H1 (cell line): ENCODE results near the gene EFCAB6. TPM values are rescaled to one million over a fixed set of nuclear protein-coding genes. Genes with fewer than 3 reads are reported as not detected.

Experiments
- CTCF ChIA-PET: fragments of 300-600 bp; sonication (Branson Sonifier 250); formaldehyde crosslinking; loops from one replicate; lab custom pipeline; 2021; ENCODE audit not compliant: partially characterized antibody; lab: Charles Lee
- POLR2A ChIA-PET: fragments of 300-600 bp; sonication (Branson Sonifier 250); formaldehyde crosslinking; loops from one replicate; lab custom pipeline; 2021; ENCODE audit warnings: inconsistent platforms; ENCODE audit not compliant: partially characterized antibody; lab: Charles Lee
- DNase-seq, 2 experiments: peaks; one replicate each; pipeline versions ENCODE4 v3.0.0 to v3.0.0-alpha.2; 2010 to 2022; ENCODE audit warnings: low spot score in 2 of 2, low read depth in 1 of 2, mixed read lengths in 1 of 2
- FAIRE-seq: peaks from 2 replicates; lab custom pipeline; 2011; peaks lifted over from hg19 to GRCh38; lab: Jason Lieb, UNC
- H2AFZ ChIP-seq: 2 replicates; pipeline ENCODE4 v1.8.1; 2012; ENCODE audit warnings: low read length, inconsistent platforms
- H2AK5ac ChIP-seq: 2 replicates; pipeline ENCODE4 v1.6.1; 2013; ENCODE audit warnings: low read depth, low read length
- H2BK120ac ChIP-seq: replicated peaks from 2 replicates; pipeline ENCODE3; 2013; ENCODE audit warnings: low read depth, low read length, inconsistent platforms
- H2BK12ac ChIP-seq: 2 replicates; pipeline ENCODE4 v1.6.1; 2013; ENCODE audit warnings: low read depth, low read length
- H2BK15ac ChIP-seq: 2 replicates; pipeline ENCODE4 v1.6.1; 2013; ENCODE audit warnings: low read length
- H2BK20ac ChIP-seq: 2 replicates; pipeline ENCODE4 v1.6.1; 2013; ENCODE audit warnings: low read length
- H2BK5ac ChIP-seq: 2 replicates; pipeline ENCODE4 v1.6.1; 2013; ENCODE audit warnings: low read depth, low read length
- H3K14ac ChIP-seq: 2 replicates; pipeline ENCODE4 v1.6.1; 2013; ENCODE audit warnings: inconsistent platforms; ENCODE audit not compliant: insufficient read length
- H3K18ac ChIP-seq: 2 replicates; pipeline ENCODE4 v1.6.1; 2013; ENCODE audit warnings: low read length; ENCODE audit errors: extremely low read depth
- H3K23ac ChIP-seq: 2 replicates; pipeline ENCODE4 v1.6.1; 2013; ENCODE audit warnings: inconsistent platforms; ENCODE audit not compliant: insufficient read length
- H3K23me2 ChIP-seq: 2 replicates; pipeline ENCODE4 v1.6.1; 2013; ENCODE audit warnings: low read depth, low read length
- H3K27ac ChIP-seq: 2 replicates; pipeline ENCODE4 v1.6.1; 2011; ENCODE audit warnings: low read depth, low read length, inconsistent platforms
- H3K27me3 ChIP-seq, 4 experiments: replicated peaks in 1 of 4; 1 replicate in 1 of 4; 2 replicates in 3 of 4; pipeline versions ENCODE4 v1.6.1 to v1.8.1; 2011 to 2013; ENCODE audit warnings: low read length in 3 of 4, mild to moderate bottlenecking in 3 of 4, inconsistent platforms in 2 of 4, mixed read lengths in 2 of 4, moderate library complexity in 1 of 4; ENCODE audit not compliant: control insufficient read depth in 3 of 4, insufficient read depth in 3 of 4; ENCODE audit errors: extremely low read depth in 1 of 4
- H3K36me3 ChIP-seq, 4 experiments: 2 replicates each; pipeline versions ENCODE4 v1.6.1 to v1.8.1; 2011 to 2013; ENCODE audit warnings: mild to moderate bottlenecking in 4 of 4, low read length in 3 of 4, moderate library complexity in 2 of 4, control low read depth in 1 of 4, inconsistent platforms in 1 of 4; ENCODE audit not compliant: insufficient read depth in 4 of 4, control insufficient read depth in 2 of 4
- H3K4ac ChIP-seq: replicated peaks from 2 replicates; pipeline ENCODE3; 2013; ENCODE audit warnings: low read length, low read depth, mixed read lengths, inconsistent platforms; ENCODE audit not compliant: insufficient read length
- H3K4me1 ChIP-seq, 4 experiments: replicated peaks in 1 of 4; 1 replicate in 1 of 4; 2 replicates in 3 of 4; pipeline versions ENCODE4 v1.6.1 to v1.8.1; 2011 to 2013; ENCODE audit warnings: low read length in 3 of 4, inconsistent platforms in 2 of 4, mixed read lengths in 1 of 4; ENCODE audit not compliant: insufficient read depth in 4 of 4, control insufficient read depth in 3 of 4
- H3K4me2 ChIP-seq, 2 experiments: 2 replicates each; pipeline versions ENCODE4 v1.6.1 to v1.8.1; 2011 to 2013; ENCODE audit warnings: low read depth in 2 of 2, low read length in 2 of 2, control low read depth in 1 of 2, inconsistent platforms in 1 of 2, mild to moderate bottlenecking in 1 of 2; ENCODE audit not compliant: insufficient read depth in 1 of 2
- H3K4me3 ChIP-seq, 4 experiments: fragments of 200-600, 300-600 bp in 1 of 4; sonication (generic), shearing (Covaris generic), sonication (Bioruptor Twin) in 1 of 4; 2 replicates each; pipeline versions ENCODE4 v1.5.1 to v1.8.1; 2011 to 2016; ENCODE audit warnings: low read length in 4 of 4, low read depth in 3 of 4, control low read depth in 2 of 4, inconsistent platforms in 2 of 4, mild to moderate bottlenecking in 2 of 4, mixed read lengths in 1 of 4, moderate library complexity in 1 of 4; ENCODE audit not compliant: insufficient read depth in 2 of 4; ENCODE audit errors: extremely low read depth in 1 of 4
- H3K56ac ChIP-seq: replicated peaks from 2 replicates; pipeline ENCODE3; 2013; ENCODE audit warnings: low read depth, mild to moderate bottlenecking, mixed read lengths, low read length, inconsistent platforms; ENCODE audit not compliant: insufficient read length
- H3K79me1 ChIP-seq: 2 replicates; pipeline ENCODE4 v1.6.1; 2013; ENCODE audit warnings: low read depth, low read length, control low read depth
- H3K79me2 ChIP-seq, 2 experiments: 2 replicates each; pipeline versions ENCODE4 v1.6.1 to v1.8.1; 2012 to 2013; ENCODE audit warnings: low read length in 2 of 2, mild to moderate bottlenecking in 2 of 2, inconsistent platforms in 1 of 2; ENCODE audit not compliant: insufficient read depth in 2 of 2, control insufficient read depth in 1 of 2
- H3K9ac ChIP-seq, 4 experiments: replicated peaks in 1 of 4; 1 replicate in 1 of 4; 2 replicates in 3 of 4; pipeline versions ENCODE4 v1.6.1 to v1.8.1; 2011 to 2013; ENCODE audit warnings: low read depth in 3 of 4, low read length in 3 of 4, control low read depth in 2 of 4, mild to moderate bottlenecking in 2 of 4, moderate library complexity in 2 of 4, inconsistent platforms in 1 of 4; ENCODE audit errors: extremely low read depth in 1 of 4
- H3K9me3 ChIP-seq, 2 experiments: 2 replicates each; pipeline versions ENCODE4 v1.6.1 to v1.8.1; 2012 to 2013; ENCODE audit warnings: mild to moderate bottlenecking in 2 of 2, moderate library complexity in 2 of 2, control low read depth in 1 of 2, inconsistent platforms in 1 of 2, low read depth in 1 of 2, low read length in 1 of 2, mixed read lengths in 1 of 2; ENCODE audit not compliant: insufficient read depth in 2 of 2
- H4K20me1 ChIP-seq, 2 experiments: replicated peaks in 1 of 2; 2 replicates each; pipeline versions ENCODE3 to v1.8.1; 2011 to 2013; ENCODE audit warnings: inconsistent platforms in 2 of 2, low read length in 2 of 2, mild to moderate bottlenecking in 1 of 2; ENCODE audit not compliant: insufficient read depth in 2 of 2, control insufficient read depth in 1 of 2
- H4K5ac ChIP-seq: 2 replicates; pipeline ENCODE4 v1.6.1; 2013; ENCODE audit warnings: low read length, low read depth, mixed read lengths, inconsistent platforms; ENCODE audit not compliant: insufficient read length
- H4K8ac ChIP-seq: 2 replicates; pipeline ENCODE4 v1.8.0; 2013; ENCODE audit warnings: mild to moderate bottlenecking, moderate library complexity, low read length, inconsistent platforms; ENCODE audit not compliant: insufficient read depth; ENCODE audit errors: extremely low read depth
- H4K91ac ChIP-seq: replicated peaks from 2 replicates; pipeline ENCODE3; 2013; ENCODE audit warnings: low read length, mixed read lengths, inconsistent platforms; ENCODE audit not compliant: insufficient read length
- BACH1 ChIP-seq: IDR thresholded peaks from 2 replicates; pipeline ENCODE4 v1.6.1; 2012; ENCODE audit warnings: low read length, improper control_type of control experiment
- CBX5 ChIP-seq: fragments of 300-800, 300-1000 bp; sonication (generic); IDR thresholded peaks from 2 replicates; pipeline ENCODE4 v1.7.1; 2016; ENCODE audit warnings: antibody characterized with exemption, low read length, low read depth
- CTCF ChIP-seq, 3 experiments: IDR thresholded peaks; 1 replicate in 2 of 3; 2 replicates in 1 of 3; pipeline versions ENCODE4 v1.5.1 to v1.6.1; 2011; ENCODE audit warnings: low read length in 3 of 3, mild to moderate bottlenecking in 3 of 3, inconsistent platforms in 2 of 3, low read depth in 1 of 3, moderate library complexity in 1 of 3; ENCODE audit not compliant: insufficient read depth in 1 of 3; ENCODE audit errors: control extremely low read depth in 1 of 3
- HDAC2 ChIP-seq, 2 experiments: fragments of 300-600 bp in 1 of 2; sonication (generic) in 1 of 2; IDR thresholded peaks; 2 replicates each; pipeline ENCODE4 v1.6.1; 2011 to 2012; ENCODE audit warnings: low read depth in 2 of 2, low read length in 2 of 2, mild to moderate bottlenecking in 2 of 2, moderate library complexity in 2 of 2, borderline replicate concordance in 1 of 2, inconsistent platforms in 1 of 2
- MAX ChIP-seq: IDR thresholded peaks from 2 replicates; pipeline ENCODE4 v1.6.1; 2012; ENCODE audit warnings: inconsistent platforms
- NRF1 ChIP-seq: IDR thresholded peaks from 2 replicates; pipeline ENCODE4 v1.6.1; 2011; ENCODE audit warnings: mild to moderate bottlenecking, low read depth, low read length, improper control_type of control experiment
- PHF8 ChIP-seq: fragments of 200-600 bp; sonication (generic); conservative IDR thresholded peaks from 2 replicates; pipeline ENCODE4 v1.7.1; 2012; ENCODE audit warnings: low read depth, mild to moderate bottlenecking, inconsistent platforms, low read length, moderate library complexity
- POLR2AphosphoS5 ChIP-seq: IDR thresholded peaks from 2 replicates; pipeline ENCODE4 v1.6.1; 2011; ENCODE audit warnings: low read depth, low read length
- SAP30 ChIP-seq: fragments of 300-600 bp; sonication (generic); IDR thresholded peaks from 2 replicates; pipeline ENCODE4 v1.7.1; 2012; ENCODE audit warnings: low read length, moderate library complexity, mild to moderate bottlenecking, inconsistent platforms; ENCODE audit not compliant: insufficient read depth, insufficient replicate concordance
- TAF1 ChIP-seq: IDR thresholded peaks from 2 replicates; pipeline ENCODE4 v1.6.1; 2011; ENCODE audit warnings: mild to moderate bottlenecking, low read depth, low read length
- TAF7 ChIP-seq: optimal IDR thresholded peaks from 2 replicates; pipeline ENCODE3; 2011; ENCODE audit warnings: low read depth, mild to moderate bottlenecking, inconsistent platforms, low read length, moderate library complexity, borderline replicate concordance
- WGBS, 2 experiments: shearing (Covaris generic) in 1 of 2; methylation state at CpG; one replicate each; pipeline versions ENCODE4 v1.1.6 to v1.1.7; 2013 to 2015; ENCODE audit warnings: low lambda C conversion rate in 2 of 2, mixed read lengths in 2 of 2, inconsistent platforms in 1 of 2, low coverage in 1 of 2, missing lambda C conversion rate in 1 of 2; ENCODE audit not compliant: insufficient replicate concordance in 2 of 2, insufficient coverage in 1 of 2, insufficient read length in 1 of 2; ENCODE audit errors: extremely low coverage in 1 of 2, missing lambda C conversion rate in 1 of 2; 5-methylcytosine and 5-hydroxymethylcytosine counted together
- polyA plus RNA-seq, 7 experiments: library from polyadenylated mRNA; depleted of rRNA in 3 of 7; stranded (reverse) in 5 of 7; unstranded in 2 of 7; fragments of >200 nt in 5 of 7; fragments of 200-250 nt in 2 of 7; gene quantifications; 1 replicate in 5 of 7; 2 replicates in 1 of 7; 4 replicates in 1 of 7; pipeline versions ENCODE4 v1.2.1 to v1.2.3, GENCODE V29; 2011 to 2013; ENCODE audit warnings: missing spikeins in 2 of 7, mixed read lengths in 2 of 7
- total RNA-seq: library from RNA; stranded (reverse); fragmentation: NEBNext Ultra II Directional; extraction: Animal tissue kit (Norgen Biotek cat#: 25700); gene quantifications from 2 replicates; pipeline ENCODE4 v1.2.1, GENCODE V29; 2021

EFCAB6 gene
- total and polyA plus RNA-seq, 2 of the 8 experiments (the other 6 are each of a cell fraction or from before 2014, with no cell fraction given) = 0.32 to 1.7 TPM

DNA sequence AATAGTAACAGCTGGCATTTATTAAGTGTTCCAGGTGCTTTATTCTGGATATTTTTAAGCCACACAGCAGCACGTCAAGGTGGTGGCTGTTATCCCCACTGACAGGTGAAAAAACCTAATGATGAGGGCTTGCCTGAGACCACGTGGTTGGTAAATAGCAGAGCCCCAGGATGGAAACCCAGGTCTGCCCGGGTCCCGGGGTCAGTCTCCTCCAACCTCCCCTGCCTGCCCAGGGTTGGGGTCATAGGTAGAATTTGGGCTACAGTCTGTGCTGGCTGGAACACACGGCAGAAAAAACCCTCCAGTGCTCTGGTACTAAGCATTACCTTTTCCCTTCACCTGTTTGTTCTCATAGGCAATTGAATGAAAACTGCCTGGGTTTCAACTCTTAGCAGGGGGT lies 57.9 kb downstream of the EFCAB6 start:
- ChIA-PET POLR2A (no interaction called here), CTCF (interaction anchor here (1.5 to 2.0 kb wide), 2 partner anchors 9 to 11 kb away, joined by 4 read pairs; no protein-coding TSS in a partner anchor)
- H4K20me1 ChIP-seq = no peaks in the 10 kb centered on the region
- H4K5ac ChIP-seq = no peak overlapping the region
- no peaks in the 10 kb centered on the region for H3K79me1 ChIP-seq
- H3K23me2 ChIP-seq = no peaks in the 10 kb centered on the region
- no peak overlapping the region for H3K4ac ChIP-seq
- H3K9ac ChIP-seq = no peak overlapping the region
- H3K4me1 ChIP-seq = peaks cover 2 to 9% (median 5%) of the 10 kb centered on the region in 4 experiments; a peak in 5 of 7 replicates
- no peaks in the 10 kb centered on the region for H3K79me2 ChIP-seq
- no peak overlapping the region for H4K91ac ChIP-seq
- no peak overlapping the region for H3K18ac ChIP-seq
- H2AFZ ChIP-seq = no peak overlapping the region
- no peaks in the 10 kb centered on the region for H3K36me3 ChIP-seq
- no peak overlapping the region for H2BK120ac ChIP-seq
- FAIRE-seq = no peak
- no peak overlapping the region for H2BK12ac ChIP-seq
- no peak overlapping the region for H2AK5ac ChIP-seq
- 91% methylated on average over 5 of the region's 5 CpGs; no CpG with 5 or more reads in 1 of the 2 experiments for WGBS, 2 experiments
- no peak overlapping the region for H2BK5ac ChIP-seq
- no peaks in the 10 kb centered on the region; a peak in 2 of 7 replicates for H3K27me3 ChIP-seq
- H3K56ac ChIP-seq = no peak overlapping the region
- H3K23ac ChIP-seq = no peak overlapping the region
- no peak for DNase-seq
- H2BK15ac ChIP-seq = no peak overlapping the region
- H3K27ac ChIP-seq = no peak overlapping the region
- no peak overlapping the region for H4K8ac ChIP-seq
- no peaks in the 10 kb centered on the region for H3K9me3 ChIP-seq
- H3K4me3 ChIP-seq = no peak overlapping the region
- H3K4me2 ChIP-seq = no peak overlapping the region
- H2BK20ac ChIP-seq = no peak overlapping the region
- H3K14ac ChIP-seq = no peak overlapping the region
- no peak for TF ChIP-seq CBX5
- no peak for TF ChIP-seq MAX
- TF ChIP-seq TAF1 = no peak
- TF ChIP-seq CTCF (IDR thresholded peaks at IDR 0.05; ENCODE audit: control extremely low read depth in 1 of 3, insufficient read depth in 1 of 3, low read depth in 1 of 3, low read length in 3 of 3) = no peak
- TF ChIP-seq HDAC2 (IDR thresholded peaks at IDR 0.05; ENCODE audit: borderline replicate concordance in 1 of 2, low read depth in 2 of 2, low read length in 2 of 2) = no peak
- no peak for TF ChIP-seq SAP30
- no peak for TF ChIP-seq PHF8
- no peak for TF ChIP-seq NRF1
- TF ChIP-seq BACH1 = no peak
- TF ChIP-seq POLR2AphosphoS5 = no peak
- TF ChIP-seq TAF7 = no peak
